ENCODE results near the gene NR3C2. TPM values are rescaled to one million over a fixed set of nuclear protein-coding genes. Genes with fewer than 3 reads are reported as not detected.
A peak's percentile ranks its signal among the peaks of the same experiment; 100 is the strongest.

Gene NR3C2
- total RNA-seq, 1 donor from 2014 or later: 26.2 TPM

- ATAC-seq (no peak), DNase-seq (ENCODE audit: low spot score) (no peak)
- intact Hi-C loops (cut with DNase I): no loop called here
These were observed 202.7 kb downstream of the NR3C2 start for GRCh38 chr4:148239494-148239985.

- peak; percentile 28 for ATAC-seq
- no peak for DNase-seq (ENCODE audit: low spot score)
- intact Hi-C loops (cut with DNase I): no loop called here
These were observed 203.3 kb downstream of the NR3C2 start for GRCh38 chr4:148238811-148239493.

GRCh38 chr4:148238086-148238485, 204.1 kb downstream of the NR3C2 start:
- DNase-seq (ENCODE audit: low spot score): no peak
- no peak for ATAC-seq
- intact Hi-C loops (cut with DNase I): no loop called here

GRCh38 chr4:148235809-148236208, 206.4 kb downstream of the NR3C2 start:
- no peak for DNase-seq (ENCODE audit: low spot score)
- ATAC-seq: no peak
- intact Hi-C loops (cut with DNase I): no loop called here

- ATAC-seq: no peak
- DNase-seq (ENCODE audit: low spot score): no peak
- intact Hi-C loops (cut with DNase I): no loop called here
These were observed 212.4 kb downstream of the NR3C2 start for GRCh38 chr4:148229798-148230197.

- ATAC-seq (no peak), DNase-seq (ENCODE audit: low spot score) (no peak)
- intact Hi-C loops (cut with DNase I): no loop called here
These were observed 213.2 kb downstream of the NR3C2 start for GRCh38 chr4:148229028-148229427.

GRCh38 chr4:148227147-148227546, 215.1 kb downstream of the NR3C2 start:
- DNase-seq (ENCODE audit: low spot score) (no peak), ATAC-seq (no peak)
- intact Hi-C loops (cut with DNase I): no loop called here

- ATAC-seq (no peak), DNase-seq (ENCODE audit: low spot score) (no peak)
- intact Hi-C loops (cut with DNase I): no loop called here
These were observed 215.9 kb downstream of the NR3C2 start for GRCh38 chr4:148226341-148226740.

GRCh38 chr4:148225639-148226038, 216.6 kb downstream of the NR3C2 start:
- intact Hi-C loops (cut with DNase I): no loop called here
- DNase-seq (ENCODE audit: low spot score): no peak
- no peak for ATAC-seq

GRCh38 chr4:148224476-148224875, 217.7 kb downstream of the NR3C2 start:
- no peak for DNase-seq (ENCODE audit: low spot score)
- intact Hi-C loops (cut with DNase I): no loop called here
- ATAC-seq: no peak

- ATAC-seq: no peak
- DNase-seq (ENCODE audit: low spot score): no peak
- intact Hi-C loops (cut with DNase I): no loop called here
These were observed 219.1 kb downstream of the NR3C2 start for GRCh38 chr4:148222991-148223660.

- intact Hi-C loops (cut with DNase I): no loop called here
- DNase-seq (ENCODE audit: low spot score): no peak
- peak; percentile 51 for ATAC-seq
These were observed 225.1 kb downstream of the NR3C2 start for GRCh38 chr4:148216866-148217814.

- ATAC-seq (no peak), DNase-seq (ENCODE audit: low spot score) (no peak)
- intact Hi-C loops (cut with DNase I): no loop called here
These were observed 225.9 kb downstream of the NR3C2 start for GRCh38 chr4:148216321-148216720.

- intact Hi-C loops (cut with DNase I): no loop called here
- peak; percentile 48 for ATAC-seq
- DNase-seq (ENCODE audit: low spot score): no peak
These were observed 227.0 kb downstream of the NR3C2 start for GRCh38 chr4:148215202-148215601.

GRCh38 chr4:148214529-148215166, 227.6 kb downstream of the NR3C2 start:
- ATAC-seq: peak; percentile 83
- DNase-seq (ENCODE audit: low spot score): no peak
- intact Hi-C loops (cut with DNase I): no loop called here

- no peak for ATAC-seq
- intact Hi-C loops (cut with DNase I): no loop called here
- DNase-seq (ENCODE audit: low spot score): no peak
These were observed 230.7 kb downstream of the NR3C2 start for GRCh38 chr4:148211533-148211932.

GRCh38 chr4:148210661-148211060, 231.6 kb downstream of the NR3C2 start:
- intact Hi-C loops (cut with DNase I): no loop called here
- DNase-seq (ENCODE audit: low spot score) (no peak), ATAC-seq (no peak)

- intact Hi-C loops (cut with DNase I): no loop called here
- DNase-seq (ENCODE audit: low spot score): no peak
- ATAC-seq: no peak
These were observed 235.1 kb downstream of the NR3C2 start for GRCh38 chr4:148207068-148207467.

GRCh38 chr4:148205476-148205875, 236.7 kb downstream of the NR3C2 start:
- intact Hi-C loops (cut with DNase I): no loop called here
- no peak for ATAC-seq

More at GRCh38 chr4:148205476-148205875, 236.7 kb downstream of the NR3C2 start:
- DNase-seq (ENCODE audit: low spot score): no peak
